HG03342 (cell line): Measurements from ENCODE around the gene SLC39A13.

ENCODE experiments used
- ATAC-seq: cut with Tn5 transposase; IDR thresholded peaks from one replicate; pipeline ENCODE4 v1.9.1; 2021; ENCODE audit warnings: mild to moderate bottlenecking, moderate library complexity; ENCODE audit not compliant: unreplicated experiment

SLC39A13 gene

DNA sequence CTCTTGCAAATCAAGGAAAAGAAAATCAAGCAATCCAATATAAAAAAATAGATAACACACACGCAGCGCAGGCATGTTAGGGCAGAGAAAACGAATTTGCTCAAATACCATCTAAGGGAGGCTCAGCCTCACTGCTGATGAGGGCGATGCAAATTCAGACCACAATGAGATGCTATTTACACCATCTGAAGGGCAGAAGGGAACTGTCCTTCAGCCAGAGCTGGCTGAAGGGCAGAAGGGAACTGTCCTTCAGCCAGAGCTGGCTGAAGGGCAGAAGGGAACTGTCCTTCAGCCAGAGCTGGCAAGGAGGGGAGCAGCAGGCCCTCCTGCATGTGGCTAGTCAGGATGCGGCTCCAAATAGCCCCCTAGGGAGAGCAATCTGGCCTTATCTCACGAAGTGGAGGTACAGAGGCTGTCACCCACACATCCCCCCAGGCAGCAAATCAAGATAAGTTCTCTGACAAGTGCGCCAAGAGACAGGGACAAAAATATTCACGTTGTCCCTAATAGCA is 7.6 kb upstream of the SLC39A13 start:
- peak; percentile 72 for ATAC-seq

DNA sequence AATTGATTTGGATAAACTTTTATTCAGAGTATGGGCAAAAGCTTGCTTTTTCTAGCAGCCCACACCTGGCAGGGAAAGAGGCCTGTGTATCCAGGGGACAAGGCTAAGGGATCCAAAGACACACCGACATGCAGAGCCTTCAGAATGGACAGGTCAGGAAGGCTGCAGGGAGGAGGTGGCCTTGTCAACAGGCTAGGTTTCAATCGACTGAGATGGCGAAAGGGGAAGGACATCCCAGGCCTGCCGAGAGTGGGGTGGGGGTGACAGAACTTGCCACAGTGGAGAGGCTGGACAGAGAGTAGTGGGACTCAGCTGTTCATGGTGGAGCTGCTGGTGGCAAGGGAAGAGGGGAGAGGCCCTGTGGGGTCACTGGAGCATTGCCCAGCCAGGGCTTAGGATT is 5.3 kb upstream of the SLC39A13 start:
- ATAC-seq = no peak

DNA sequence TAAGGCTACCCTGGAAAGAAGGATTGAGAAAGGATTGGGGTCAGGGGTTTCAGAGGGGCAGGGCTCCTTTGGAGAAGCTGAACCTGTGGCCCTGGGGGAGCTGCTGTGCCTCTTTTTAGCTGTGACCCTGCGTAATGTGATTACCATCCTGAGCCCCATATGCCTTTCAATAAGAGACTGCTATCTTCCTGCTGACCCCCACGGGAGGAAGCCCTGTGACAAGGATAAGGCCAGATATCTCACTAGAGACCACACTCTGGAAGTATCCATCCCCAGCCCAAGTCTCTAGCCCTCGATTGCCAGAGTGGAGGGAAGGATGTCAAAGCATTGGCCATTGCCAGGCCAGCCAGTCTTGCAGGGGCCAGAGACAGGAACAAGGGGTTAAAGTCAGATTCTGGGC is 4.8 kb upstream of the SLC39A13 start:
- ATAC-seq = no peak

DNA sequence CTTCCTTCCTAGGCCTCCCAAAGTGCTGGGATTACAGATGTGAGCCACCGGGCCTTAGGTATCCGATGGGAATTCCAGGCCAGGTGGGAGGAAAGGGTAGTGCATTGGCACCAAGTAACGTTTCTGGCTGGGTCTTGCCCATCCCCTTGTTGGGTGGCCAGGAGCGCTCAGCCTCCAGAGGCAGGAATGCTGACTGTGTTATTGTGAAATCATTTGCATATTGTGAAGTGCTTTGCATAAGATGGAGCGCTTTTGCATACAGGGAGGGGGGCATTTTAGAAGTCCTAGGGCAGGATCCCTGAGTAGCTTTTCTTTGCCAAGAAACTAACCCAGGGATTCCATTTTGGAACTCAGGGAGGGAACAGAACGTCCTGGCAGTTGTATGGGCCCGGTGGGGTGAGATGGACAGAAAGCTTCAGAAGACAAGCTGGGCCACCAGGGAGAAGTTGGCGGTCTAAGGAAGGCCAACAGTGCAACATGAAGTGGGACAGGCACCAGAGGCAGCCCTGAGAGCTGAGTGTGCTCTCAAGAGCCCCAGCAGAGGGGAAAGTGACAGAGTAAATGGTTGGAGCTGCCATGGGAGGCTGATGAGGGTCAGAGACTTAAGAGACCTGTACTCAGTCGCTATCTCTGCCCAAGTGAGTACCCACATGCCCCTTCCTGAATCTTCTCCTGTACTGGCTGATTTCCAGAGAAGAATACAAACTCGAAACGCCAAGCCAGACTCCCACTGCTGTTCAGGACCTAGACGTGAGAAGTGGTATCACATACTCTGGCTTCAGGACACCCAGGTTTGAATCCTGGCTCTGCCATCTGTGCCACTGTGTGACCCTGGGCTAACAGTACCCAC is 1.3 kb upstream of the SLC39A13 start:
- no peak for ATAC-seq

DNA sequence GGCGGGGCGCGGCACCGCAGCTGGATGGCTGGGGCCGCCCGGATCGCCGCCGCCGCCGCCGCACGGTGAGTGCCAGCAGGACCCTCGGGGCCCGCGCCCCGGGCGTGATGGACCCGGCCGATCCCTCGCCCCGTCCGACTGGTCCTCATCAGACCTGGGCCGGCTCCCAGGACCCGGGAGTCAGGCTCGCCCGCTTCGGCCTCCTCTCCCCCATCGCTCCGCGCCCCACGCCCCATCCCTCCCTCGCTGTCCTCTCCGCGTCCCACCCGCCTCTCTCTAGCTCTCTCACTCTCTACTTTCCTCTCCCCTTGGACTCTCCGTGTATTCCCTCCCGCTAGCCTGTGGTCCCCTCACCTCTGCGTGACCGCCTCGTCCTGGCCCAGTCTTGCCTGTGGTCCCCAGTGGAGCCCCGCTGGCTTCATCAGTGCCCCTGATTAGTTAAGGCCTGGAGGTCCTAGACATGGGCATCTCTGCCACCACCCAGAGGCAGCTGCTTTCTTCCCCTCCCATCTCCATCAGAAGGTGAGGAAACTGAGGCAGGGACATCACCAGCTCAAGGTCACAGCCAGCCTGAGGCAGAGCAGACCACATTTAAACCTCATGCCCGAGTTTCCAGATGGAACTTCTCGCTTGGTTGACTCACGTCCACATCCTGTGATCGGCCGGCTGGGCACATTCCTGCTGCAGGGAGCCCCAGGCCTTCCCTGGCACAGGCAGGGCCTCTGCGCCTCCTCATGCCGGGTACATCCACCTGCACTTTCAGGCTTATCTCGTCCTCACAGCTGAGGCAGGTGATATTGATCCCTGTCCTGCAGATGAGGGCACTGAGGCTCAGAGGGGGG is 429 bp downstream of the SLC39A13 start:
- peak; percentile 8 for ATAC-seq

DNA sequence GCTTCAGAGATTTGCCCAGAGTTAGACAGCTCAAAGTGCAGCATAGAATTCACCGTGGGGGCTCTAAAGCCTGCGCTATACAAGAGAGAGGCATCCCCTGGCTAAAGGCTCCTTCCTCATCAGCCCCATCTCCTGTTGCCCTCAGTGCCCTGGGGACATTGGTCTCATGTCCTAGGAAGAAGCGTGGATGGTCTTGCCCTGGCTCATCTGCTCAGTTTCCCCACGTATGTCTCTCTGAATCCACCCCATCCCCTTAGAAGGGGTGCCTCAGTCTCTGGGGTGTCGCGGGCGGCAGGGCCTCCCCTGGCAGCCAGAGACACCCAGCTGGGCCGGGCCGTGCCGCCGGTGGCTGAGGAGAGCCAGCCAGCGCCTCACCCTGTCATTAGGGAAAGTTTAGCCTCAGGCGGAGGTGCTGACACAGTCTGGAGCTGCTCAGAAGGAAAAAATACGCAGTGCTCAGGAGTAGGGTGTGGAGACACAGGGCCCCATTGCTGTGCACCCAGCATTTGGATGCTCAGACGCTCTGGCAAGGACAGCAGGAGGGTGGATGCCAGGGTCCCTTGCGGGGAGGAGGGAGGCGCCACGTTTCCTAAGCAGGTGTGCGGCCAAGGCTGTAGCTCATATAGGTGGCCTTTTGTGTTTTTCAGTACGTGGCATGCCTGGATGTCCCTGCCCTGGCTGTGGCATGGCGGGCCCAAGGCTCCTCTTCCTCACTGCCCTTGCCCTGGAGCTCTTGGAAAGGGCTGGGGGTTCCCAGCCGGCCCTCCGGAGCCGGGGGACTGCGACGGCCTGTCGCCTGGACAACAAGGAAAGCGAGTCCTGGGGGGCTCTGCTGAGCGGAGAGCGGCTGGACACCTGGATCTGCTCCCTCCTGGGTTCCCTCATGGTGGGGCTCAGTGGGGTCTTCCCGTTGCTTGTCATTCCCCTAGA is 1.3 kb downstream of the SLC39A13 start:
- ATAC-seq = no peak

DNA sequence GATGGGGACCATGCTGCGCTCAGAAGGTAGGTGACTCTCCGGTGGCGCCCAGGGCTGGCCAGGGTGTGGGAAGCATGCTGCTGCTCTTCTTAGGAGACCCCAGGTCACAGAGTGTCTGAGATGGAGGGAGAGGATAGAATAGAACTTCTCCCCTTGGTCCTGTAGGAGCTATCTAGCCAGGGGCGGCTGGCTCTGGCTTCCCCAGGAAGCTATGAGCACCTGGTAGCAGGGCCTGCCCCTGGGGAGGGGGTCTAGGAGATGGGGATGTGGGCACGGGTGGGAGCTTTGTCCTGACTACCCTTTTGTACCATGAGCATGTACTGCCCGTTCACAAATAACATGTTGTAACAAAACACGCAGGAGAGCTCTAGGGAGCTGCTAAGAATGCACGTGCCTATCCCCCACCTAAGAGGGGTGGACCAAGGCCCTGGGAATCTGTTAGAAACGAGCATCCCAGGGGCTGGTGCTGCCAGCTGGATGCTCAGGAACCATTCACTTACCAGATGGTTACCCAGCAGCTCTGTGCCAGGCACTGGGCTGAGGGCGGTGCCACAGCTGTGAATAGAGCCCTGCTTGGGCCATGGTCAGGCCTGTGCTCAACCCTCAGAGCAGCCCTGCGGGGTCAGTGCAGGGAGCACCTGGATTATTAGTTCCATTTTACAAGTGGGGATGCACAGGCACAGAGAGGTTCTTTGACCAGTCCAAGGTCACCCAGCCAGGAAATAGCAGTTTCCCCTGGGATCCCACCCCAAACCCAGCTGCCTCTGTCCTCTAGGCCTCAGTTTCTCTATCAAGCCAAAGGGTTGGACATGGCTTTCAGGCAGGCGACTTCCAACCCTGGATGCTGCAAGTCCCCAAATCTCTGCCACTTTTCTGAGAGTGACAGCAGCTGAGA is 2.2 kb downstream of the SLC39A13 start:
- no peak for ATAC-seq

DNA sequence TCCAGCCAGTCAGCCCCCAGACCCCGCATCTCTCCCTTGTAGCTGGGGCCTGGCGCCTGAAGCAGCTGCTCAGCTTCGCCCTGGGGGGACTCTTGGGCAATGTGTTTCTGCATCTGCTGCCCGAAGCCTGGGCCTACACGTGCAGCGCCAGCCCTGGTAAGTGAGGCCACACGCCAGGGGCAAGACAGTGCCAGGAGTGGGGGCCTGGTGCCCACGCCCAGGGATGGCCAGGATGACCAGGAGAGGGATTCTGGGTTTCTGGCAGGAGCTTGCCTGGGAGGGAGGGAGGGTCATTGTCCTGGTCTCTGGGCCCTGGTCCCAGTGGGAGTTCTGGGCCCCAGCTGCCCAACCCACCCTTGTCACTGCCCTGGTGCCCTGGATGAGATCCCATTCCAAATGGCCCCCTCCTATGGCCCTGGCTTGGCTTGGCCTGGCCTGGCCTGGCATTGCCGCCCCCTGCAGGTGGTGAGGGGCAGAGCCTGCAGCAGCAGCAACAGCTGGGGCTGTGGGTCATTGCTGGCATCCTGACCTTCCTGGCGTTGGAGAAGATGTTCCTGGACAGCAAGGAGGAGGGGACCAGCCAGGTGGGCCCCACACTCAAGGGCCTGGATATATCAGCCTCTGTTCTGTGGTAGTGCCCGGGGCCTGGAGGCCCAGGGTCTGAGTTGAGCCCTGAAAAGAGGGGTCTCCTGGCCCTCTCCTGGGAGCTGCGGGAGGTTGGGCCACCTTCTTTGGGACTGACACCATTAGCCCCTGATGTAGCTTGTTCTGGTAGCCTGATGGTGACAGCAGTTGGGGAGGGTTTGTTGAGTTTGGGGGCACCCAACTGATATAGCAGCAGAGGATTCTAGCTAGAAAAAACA is 3.7 kb downstream of the SLC39A13 start:
- ATAC-seq = no peak

DNA sequence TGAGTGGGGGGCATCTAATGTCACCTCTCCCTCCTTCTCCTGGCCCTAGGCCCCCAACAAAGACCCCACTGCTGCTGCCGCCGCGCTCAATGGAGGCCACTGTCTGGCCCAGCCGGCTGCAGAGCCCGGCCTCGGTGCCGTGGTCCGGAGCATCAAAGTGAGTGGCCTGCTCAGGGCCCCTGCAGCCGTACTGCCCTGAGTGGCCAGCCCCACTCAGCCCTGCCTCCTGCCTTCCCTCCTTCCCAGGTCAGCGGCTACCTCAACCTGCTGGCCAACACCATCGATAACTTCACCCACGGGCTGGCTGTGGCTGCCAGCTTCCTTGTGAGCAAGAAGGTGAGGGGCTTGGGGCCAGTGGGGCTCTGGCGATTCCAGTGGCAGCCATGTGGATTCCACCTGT is 5.0 kb downstream of the SLC39A13 start:
- no peak for ATAC-seq

DNA sequence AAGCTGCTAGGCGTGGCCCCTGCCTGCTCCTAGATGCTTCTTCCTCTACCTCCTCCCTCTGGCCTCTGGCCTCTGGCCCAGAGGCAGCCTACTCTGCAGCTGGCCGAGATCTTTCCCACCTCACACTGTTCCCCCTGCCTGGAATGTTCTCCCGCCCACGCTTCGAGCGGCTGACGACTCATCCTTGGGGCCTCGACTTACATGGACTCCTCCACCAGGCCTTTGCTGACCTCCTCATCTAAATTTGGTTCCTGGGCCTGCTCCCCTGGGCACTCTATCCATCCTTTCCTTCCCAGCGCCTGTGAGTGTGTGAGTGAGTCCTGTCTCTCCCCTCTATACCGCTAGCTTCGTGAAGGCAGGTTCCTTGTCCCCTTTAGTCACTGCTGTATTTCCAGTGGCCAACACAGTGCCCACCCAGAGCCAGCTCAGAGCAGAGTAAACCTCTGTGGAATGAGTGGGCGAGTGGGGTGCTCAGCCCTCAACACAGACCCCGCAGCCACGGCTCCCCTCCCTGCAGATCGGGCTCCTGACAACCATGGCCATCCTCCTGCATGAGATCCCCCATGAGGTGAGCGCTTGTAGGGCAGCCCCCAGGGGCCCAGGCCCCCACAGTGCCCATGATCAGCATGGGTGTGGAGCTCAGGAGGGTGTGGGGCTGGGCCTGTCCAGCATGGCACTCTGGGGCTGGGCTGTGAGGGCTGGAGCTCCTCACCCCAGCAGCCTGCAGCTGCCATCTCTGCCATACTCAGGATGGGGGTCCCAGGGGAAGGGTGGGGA is 5.7 kb downstream of the SLC39A13 start:
- ATAC-seq = no peak

DNA sequence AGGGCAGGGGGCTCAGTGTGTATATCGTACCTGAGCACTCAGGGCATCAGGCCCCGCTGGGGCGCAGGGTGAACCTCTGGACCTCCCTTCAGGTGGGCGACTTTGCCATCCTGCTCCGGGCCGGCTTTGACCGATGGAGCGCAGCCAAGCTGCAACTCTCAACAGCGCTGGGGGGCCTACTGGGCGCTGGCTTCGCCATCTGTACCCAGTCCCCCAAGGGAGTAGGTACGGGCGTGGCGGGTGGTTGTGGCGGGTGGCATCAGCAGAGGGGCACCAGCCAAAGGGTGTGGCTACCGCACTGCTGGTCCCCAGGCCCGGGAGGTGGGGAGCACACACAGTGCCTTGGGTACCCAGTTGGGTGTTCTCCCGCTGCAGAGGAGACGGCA is 6.3 kb downstream of the SLC39A13 start:
- ATAC-seq = no peak

DNA sequence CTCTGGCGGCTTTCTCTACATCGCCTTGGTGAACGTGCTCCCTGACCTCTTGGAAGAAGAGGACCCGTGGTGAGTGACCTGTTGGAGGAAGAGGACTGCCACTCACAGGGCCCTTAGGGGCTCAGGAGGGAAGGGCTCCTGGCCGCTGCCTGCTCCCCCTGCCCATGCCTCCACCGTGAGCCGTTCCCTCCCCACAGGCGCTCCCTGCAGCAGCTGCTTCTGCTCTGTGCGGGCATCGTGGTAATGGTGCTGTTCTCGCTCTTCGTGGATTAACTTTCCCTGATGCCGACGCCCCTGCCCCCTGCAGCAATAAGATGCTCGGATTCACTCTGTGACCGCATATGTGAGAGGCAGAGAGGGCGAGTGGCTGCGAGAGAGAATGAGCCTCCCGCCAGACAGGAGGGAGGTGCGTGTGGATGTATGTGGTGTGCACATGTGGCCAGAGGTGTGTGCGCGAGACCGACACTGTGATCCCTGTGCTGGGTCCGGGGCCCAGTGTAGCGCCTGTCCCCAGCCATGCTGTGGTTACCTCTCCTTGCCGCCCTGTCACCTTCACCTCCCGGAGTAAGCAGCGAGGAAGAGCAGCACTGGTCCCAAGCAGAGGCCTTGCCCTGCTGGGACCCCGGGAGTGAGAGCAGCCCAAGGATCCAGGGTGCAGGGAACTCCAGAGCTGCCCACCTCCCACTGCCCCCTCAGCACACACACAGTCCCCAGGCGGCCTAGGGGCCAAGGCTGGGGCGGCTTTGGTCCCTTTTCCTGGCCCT is 6.9 kb downstream of the SLC39A13 start:
- no peak for ATAC-seq

DNA sequence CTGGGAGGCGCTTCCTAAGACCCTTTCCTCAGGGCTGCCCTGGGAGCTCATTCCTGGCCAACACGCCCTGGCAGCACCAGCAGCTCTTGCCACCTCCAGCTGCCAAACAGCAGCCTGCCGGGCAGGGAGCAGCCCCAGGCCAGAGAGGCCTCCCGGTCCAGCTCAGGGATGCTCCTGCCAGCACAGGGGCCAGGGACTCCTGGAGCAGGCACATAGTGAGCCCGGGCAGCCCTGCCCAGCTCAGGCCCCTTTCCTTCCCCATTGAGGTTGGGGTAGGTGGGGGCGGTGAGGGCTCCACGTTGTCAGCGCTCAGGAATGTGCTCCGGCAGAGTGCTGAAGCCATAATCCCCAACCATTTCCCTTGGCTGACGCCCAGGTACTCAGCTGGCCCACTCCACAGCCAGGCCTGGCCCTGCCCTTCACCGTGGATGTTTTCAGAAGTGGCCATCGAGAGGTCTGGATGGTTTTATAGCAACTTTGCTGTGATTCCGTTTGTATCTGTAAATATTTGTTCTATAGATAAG is 7.6 kb downstream of the SLC39A13 start:
- no peak for ATAC-seq

DNA sequence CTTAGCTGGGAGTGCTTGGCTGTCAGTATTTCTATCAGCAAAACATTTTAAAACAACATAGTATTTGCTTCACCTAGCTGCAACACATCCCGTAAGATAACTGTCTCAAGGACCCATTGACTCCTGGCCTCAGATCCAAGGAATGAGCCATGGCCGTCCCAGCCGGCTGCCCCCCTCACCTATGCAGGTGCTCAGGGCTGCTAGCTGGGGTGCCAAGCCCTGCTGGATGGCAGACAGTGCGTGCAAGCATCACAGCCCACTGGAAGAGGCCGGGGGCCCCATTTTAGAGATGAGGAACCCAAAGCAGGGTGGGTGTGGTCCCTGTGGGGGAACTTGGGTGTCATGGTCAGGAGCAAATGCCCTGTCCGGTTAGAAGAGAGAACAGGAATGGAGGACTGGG is 9.3 kb downstream of the SLC39A13 start:
- ATAC-seq = no peak

DNA sequence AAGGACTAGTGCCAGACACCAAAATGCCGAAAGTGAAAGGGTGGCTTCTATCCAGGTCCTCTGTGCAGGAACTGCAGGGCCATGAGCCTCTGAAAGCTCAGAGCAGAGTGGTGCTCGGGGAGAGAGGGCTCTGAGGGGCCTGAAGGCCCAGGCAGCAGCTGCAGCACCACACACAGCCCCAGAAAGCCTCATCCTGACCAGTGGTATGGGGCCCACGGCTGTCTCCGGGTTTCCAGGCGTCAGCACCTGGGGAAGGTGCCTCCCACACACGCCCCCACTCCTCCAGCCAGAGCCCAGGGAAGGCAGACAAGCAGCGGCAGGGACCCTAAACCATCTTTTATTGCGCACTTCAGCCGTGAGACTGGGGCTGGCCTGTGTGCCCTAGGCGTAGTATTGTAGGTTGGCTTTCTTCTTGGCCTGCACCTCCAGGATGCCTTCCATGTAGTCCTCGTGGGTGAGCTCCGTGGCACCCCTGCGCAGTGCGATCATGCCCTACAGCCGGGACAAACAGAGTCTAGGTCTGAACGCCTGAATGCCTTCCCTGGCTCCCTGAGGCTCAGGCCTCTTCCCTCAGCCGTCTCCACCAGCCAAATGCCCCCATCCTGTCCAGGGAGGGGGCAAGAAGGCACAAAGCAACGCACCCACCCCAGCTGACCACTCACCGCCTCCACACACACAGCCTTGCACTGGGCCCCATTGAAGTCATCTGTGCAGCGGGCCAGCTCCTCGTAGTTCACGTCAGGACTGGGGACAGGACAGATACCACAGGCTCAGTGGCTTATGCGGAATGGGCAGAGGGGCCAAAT is 10.3 kb downstream of the SLC39A13 start:
- no peak for ATAC-seq

DNA sequence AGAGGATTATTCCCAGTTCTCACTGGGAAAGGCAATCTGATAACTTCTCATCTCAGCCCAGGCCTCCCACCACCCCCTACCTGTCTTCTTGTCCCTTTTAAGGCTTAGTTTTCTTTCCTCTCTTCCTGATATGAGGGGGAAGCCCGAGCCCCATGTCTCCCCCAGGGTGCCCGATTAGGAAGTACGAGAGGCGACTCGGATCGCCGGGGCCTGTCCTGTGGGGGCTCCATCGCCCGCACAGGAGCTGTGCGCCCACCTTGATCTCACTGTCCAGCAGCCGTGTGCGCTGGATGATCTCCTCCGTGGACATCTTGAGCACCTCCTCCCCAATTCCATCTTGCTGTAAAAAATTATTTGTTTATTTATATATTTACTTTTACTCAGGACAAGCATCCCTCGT is 17.2 kb downstream of the SLC39A13 start:
- no peak for ATAC-seq
